Frontal cortex (tissue), 4 donors: ENCODE measurements around the gene LHX1. TPM values are rescaled to one million over a fixed set of nuclear protein-coding genes. Genes with fewer than 3 reads are reported as not detected.

Experiments used
- DNase-seq, 2 donors: peaks; one replicate each; pipeline ENCODE4 v3.0.0; 2012; ENCODE audit warnings: low spot score in 2 of 2
- FAIRE-seq: peaks from 2 replicates; lab custom pipeline; 2012; peaks lifted over from hg19 to GRCh38; lab: Jason Lieb, UNC
- total RNA-seq: library from RNA; depleted of rRNA; stranded (reverse); fragments of >200 nt; gene quantifications from one replicate; pipeline ENCODE4 v1.2.3, GENCODE V29; 2014
- donor health status: control.
- donor health status: control.
- donor health status: control.

LHX1 gene
- total RNA-seq, 1 donor from 2014 or later = under 0.01 TPM

- FAIRE-seq = no peak
- peak in 1 of 2 donors; percentile 40 for DNase-seq
Observed at GRCh38 chr17:36936455-36937000, 747 bp upstream of the LHX1 start.

GRCh38 chr17:36937959-36938565 is 787 bp downstream of the LHX1 start:
- DNase-seq (peak in 1 of 2 donors; percentile 45), FAIRE-seq (no peak)

- no peak for DNase-seq
Observed at GRCh38 chr17:36938566-36939051, 1.3 kb downstream of the LHX1 start.

GRCh38 chr17:36939052-36939801 is 2.0 kb downstream of the LHX1 start:
- FAIRE-seq (no peak), DNase-seq (no peak)

More at GRCh38 chr17:36938566-36939051, 1.3 kb downstream of the LHX1 start:
- no peak for FAIRE-seq

- no peak for FAIRE-seq
- no peak for DNase-seq
Observed at GRCh38 chr17:36939802-36940312, 2.6 kb downstream of the LHX1 start.

- FAIRE-seq (no peak), DNase-seq (peak in 1 of 2 donors; percentile 33)
Observed at GRCh38 chr17:36940313-36941264, 3.3 kb downstream of the LHX1 start.

GRCh38 chr17:36941265-36942010 is 4.2 kb downstream of the LHX1 start:
- FAIRE-seq (no peak), DNase-seq (peak in 1 of 2 donors; percentile 42)

- DNase-seq = no peak
Observed at GRCh38 chr17:36942019-36942599, 4.8 kb downstream of the LHX1 start.

GRCh38 chr17:36942631-36943125 is 5.4 kb downstream of the LHX1 start:
- FAIRE-seq = no peak

More at GRCh38 chr17:36942019-36942599, 4.8 kb downstream of the LHX1 start:
- no peak for FAIRE-seq

GRCh38 chr17:36943250-36944191 is 6.2 kb downstream of the LHX1 start:
- DNase-seq (peak in 1 of 2 donors; percentile 42), FAIRE-seq (no peak)

More at GRCh38 chr17:36942631-36943125, 5.4 kb downstream of the LHX1 start:
- peak in 1 of 2 donors; percentile 33 for DNase-seq

GRCh38 chr17:36944553-36944952 is 7.3 kb downstream of the LHX1 start:
- DNase-seq = no peak
- FAIRE-seq = no peak

- no peak for DNase-seq
- no peak for FAIRE-seq
Observed at GRCh38 chr17:36945140-36945539, 7.9 kb downstream of the LHX1 start.

- no peak for DNase-seq
Observed at GRCh38 chr17:36945959-36946725, 8.9 kb downstream of the LHX1 start.

GRCh38 chr17:36946726-36947091 is 9.4 kb downstream of the LHX1 start:
- DNase-seq (no peak), FAIRE-seq (no peak)

More at GRCh38 chr17:36945959-36946725, 8.9 kb downstream of the LHX1 start:
- FAIRE-seq = no peak

GRCh38 chr17:36947922-36948716 is 10.8 kb downstream of the LHX1 start:
- FAIRE-seq = no peak
- no peak for DNase-seq
